Measurements from ENCODE around the gene SBNO1.
"Not testable (repeated sequence)": the region's sequence is repeated elsewhere in the genome, so short reads cannot be mapped to it uniquely, and the experiment has no call there.

Gene SBNO1

DNA sequence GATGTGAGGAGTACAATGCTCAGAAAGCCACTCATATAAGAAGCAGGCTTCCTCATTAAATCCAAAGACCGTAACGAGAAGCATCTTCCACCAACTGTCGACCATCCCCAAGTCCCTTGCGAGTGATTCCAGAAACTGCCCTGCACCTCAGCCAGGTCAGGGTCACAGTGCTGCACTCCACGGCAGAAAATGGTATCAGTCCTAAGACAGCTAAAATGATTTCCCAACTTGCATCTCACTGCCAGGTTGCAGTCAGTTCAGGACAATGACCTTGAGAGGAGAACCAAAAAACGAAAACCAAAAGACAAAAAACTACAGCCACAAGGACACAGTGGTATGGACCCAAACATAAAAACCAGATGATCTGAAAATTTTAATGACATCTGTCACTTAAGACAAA lies 20.6 kb downstream of the SBNO1 start:
- no peak overlapping the region for H3K4me3 Mint-ChIP-seq
- H3K36me3 Mint-ChIP-seq (ENCODE audit: low read depth), result peaks cover 33% of the 10 kb centered on the region
- no peaks in the 10 kb centered on the region for H3K4me1 Mint-ChIP-seq (ENCODE audit: low read depth)
- no peaks in the 10 kb centered on the region for H3K9me3 Mint-ChIP-seq
- H3K27me3 Mint-ChIP-seq (ENCODE audit: low read depth), result no peaks in the 10 kb centered on the region
- no peak overlapping the region for H3K27ac Mint-ChIP-seq

DNA sequence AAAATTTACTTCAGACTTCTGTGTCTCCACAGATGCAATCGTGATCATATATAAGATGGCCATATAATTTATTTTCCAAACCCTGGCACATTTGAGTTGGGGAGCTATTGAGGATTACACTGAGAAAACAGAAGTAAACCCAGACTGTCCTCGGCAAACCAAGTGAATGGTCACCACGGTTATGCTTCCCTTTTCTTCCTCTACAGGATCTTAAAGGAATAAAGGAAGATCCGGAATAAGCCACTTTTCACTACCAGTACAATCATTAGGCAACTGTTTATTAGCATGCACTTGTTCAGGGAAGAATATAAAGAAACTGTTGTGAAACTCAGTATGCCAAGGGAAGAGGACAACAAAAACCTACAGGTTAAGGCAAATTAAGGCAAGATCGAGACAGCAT lies 27.6 kb downstream of the SBNO1 start:
- H3K4me3 Mint-ChIP-seq, result no peak overlapping the region
- peaks cover 30% of the 10 kb centered on the region for H3K36me3 Mint-ChIP-seq (ENCODE audit: low read depth)
- H3K4me1 Mint-ChIP-seq (ENCODE audit: low read depth), result peaks cover 7% of the 10 kb centered on the region
- H3K9me3 Mint-ChIP-seq, result no peaks in the 10 kb centered on the region
- H3K27ac Mint-ChIP-seq, result no peak overlapping the region
- no peaks in the 10 kb centered on the region for H3K27me3 Mint-ChIP-seq (ENCODE audit: low read depth)

DNA sequence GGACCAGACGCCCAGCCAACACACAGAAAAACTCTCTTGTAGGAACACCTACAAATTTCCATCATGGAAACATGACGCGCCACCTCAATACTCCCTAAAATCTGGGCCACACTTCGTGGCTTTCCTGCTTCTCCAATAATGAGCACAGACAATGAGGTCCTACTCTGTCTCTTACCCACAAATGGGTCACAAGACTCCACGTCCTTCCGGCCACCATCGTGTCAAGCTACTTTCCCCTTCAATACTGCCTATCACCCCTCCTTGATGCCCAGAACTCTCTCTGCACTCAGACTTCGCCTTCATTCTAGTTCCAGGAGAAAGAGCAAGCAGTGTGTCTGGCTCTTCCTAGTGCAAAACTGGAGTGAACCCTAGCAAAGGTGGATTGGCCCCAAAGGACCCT lies 28.1 kb downstream of the SBNO1 start:
- no peak overlapping the region for H3K4me3 Mint-ChIP-seq
- H3K27ac Mint-ChIP-seq, result no peak overlapping the region
- peaks cover 7% of the 10 kb centered on the region for H3K4me1 Mint-ChIP-seq (ENCODE audit: low read depth)
- no peaks in the 10 kb centered on the region for H3K27me3 Mint-ChIP-seq (ENCODE audit: low read depth)
- H3K9me3 Mint-ChIP-seq, result no peaks in the 10 kb centered on the region
- peaks cover 34% of the 10 kb centered on the region for H3K36me3 Mint-ChIP-seq (ENCODE audit: low read depth)

DNA sequence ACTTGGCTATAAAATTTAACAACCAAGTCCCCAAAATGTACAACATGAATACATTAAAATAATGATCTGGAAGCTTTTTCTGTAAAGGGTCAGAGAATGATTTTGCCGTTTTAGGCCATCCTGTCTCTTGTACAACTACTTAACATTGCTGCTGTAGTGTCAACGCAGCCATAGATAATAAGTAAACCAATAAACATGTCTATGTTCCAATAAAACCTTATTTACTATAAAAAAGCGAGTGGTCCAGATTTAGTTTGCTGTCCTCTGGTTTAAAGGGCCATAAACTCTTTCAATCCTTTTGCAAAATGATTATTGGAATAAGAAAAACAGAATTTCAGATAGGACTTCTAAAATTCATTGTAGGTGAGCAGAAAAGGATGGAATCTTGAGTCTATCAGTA lies 29.2 kb downstream of the SBNO1 start:
- no peak overlapping the region for H3K27ac Mint-ChIP-seq
- no peaks in the 10 kb centered on the region for H3K27me3 Mint-ChIP-seq (ENCODE audit: low read depth)
- no peak overlapping the region for H3K4me3 Mint-ChIP-seq
- H3K9me3 Mint-ChIP-seq, result no peaks in the 10 kb centered on the region
- H3K36me3 Mint-ChIP-seq (ENCODE audit: low read depth), result peaks cover 34% of the 10 kb centered on the region
- H3K4me1 Mint-ChIP-seq (ENCODE audit: low read depth), result peaks cover 7% of the 10 kb centered on the region

DNA sequence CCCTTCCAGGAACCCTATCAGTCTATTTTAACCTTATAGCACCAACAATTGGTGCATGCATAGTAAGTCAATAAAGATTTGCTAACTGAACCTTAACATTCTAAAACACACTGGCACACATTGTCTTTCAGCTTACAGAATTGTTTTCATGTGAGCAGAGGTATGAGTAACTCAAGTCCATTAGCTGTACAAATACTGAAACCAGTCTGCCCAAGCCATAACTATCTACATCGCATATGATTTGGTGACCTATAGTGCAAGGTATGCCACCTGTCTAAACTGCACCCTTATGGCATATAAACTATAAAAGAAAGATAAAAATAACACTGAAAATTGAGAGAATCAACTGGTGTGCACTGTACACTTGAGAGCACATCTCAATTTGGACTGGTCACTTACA lies 34.8 kb downstream of the SBNO1 start:
- peaks cover 29% of the 10 kb centered on the region for H3K36me3 Mint-ChIP-seq (ENCODE audit: low read depth)
- no peaks in the 10 kb centered on the region for H3K4me1 Mint-ChIP-seq (ENCODE audit: low read depth)
- no peaks in the 10 kb centered on the region for H3K9me3 Mint-ChIP-seq
- no peaks in the 10 kb centered on the region for H3K27me3 Mint-ChIP-seq (ENCODE audit: low read depth)
- H3K27ac Mint-ChIP-seq, result no peak overlapping the region
- H3K4me3 Mint-ChIP-seq, result no peak overlapping the region

DNA sequence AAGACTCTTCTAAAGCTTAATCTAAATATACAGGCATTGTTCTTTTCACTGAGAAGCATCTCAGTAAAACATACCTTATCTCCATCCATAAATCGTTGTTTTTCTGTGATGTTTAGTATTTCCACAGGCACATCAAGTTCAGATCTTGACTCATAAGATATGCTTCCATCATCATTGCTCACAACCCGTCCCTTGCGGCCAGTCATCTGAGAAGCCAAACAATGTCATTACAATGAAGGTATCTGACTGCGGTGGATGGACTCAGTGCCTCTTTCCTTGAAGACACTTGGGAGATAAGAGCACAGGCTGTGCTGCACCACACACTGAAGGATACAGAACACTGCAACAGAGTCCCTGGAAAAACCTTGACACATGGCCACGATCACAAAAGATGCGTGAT lies 44.8 kb downstream of the SBNO1 start:
- no peak overlapping the region for H3K4me3 Mint-ChIP-seq
- H3K27ac Mint-ChIP-seq, result no peak overlapping the region
- no peaks in the 10 kb centered on the region for H3K9me3 Mint-ChIP-seq
- no peaks in the 10 kb centered on the region for H3K27me3 Mint-ChIP-seq (ENCODE audit: low read depth)
- H3K36me3 Mint-ChIP-seq (ENCODE audit: low read depth), result peaks cover 42% of the 10 kb centered on the region
- H3K4me1 Mint-ChIP-seq (ENCODE audit: low read depth), result no peaks in the 10 kb centered on the region

DNA sequence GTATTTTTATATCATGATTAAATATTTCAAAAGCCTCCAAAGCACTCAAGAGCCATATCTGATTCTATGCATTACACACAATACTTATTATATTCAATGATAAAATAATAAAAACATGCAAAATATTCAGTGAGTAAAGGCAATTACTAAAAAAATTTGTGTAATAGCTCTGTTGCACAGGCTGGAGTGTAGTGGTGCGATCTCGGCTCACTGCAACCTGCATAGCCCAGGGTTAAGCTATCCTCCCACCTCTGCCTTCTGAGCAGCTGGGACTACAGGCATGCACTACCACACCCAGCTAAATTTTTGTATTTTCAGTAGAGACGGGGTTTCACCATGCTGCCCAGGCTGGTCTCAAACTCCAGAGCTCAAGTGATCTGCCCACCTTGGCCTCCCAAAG lies 45.4 kb downstream of the SBNO1 start:
- Mint-ChIP-seq H3K4me3 (no peak overlapping the region), H3K36me3 (ENCODE audit: low read depth) (peaks cover 43% of the 10 kb centered on the region)

DNA sequence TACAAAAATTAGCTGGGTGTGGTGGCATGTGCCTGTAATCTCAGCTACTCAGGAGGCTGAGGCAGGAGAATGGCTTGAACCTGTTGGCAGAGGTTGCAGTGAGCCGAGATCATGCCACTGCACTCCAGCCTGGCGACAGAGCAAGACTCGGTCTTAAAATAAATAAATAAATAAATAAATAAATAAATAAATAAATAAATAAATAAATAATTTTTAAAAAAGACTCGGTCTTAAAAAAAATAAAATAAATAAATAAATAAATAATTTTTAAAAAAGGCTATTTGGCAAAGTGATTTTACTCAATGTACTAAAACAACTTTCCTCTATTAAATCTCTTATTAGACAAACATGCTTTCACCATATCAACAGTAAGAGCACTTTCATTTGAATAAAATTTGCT lies 51.6 kb downstream of the SBNO1 start:
- H3K27ac Mint-ChIP-seq; H3K4me1 Mint-ChIP-seq (ENCODE audit: low read depth); H3K4me3 Mint-ChIP-seq; H3K27me3 Mint-ChIP-seq (ENCODE audit: low read depth); H3K9me3 Mint-ChIP-seq: not testable (repeated sequence)
- H3K36me3 Mint-ChIP-seq (ENCODE audit: low read depth), result peaks cover 38% of the 10 kb centered on the region

More for the DNA sequence above, 45.4 kb downstream of the SBNO1 start:
- no peak overlapping the region for H3K27ac Mint-ChIP-seq
- H3K9me3 Mint-ChIP-seq, result no peaks in the 10 kb centered on the region
- H3K27me3 Mint-ChIP-seq (ENCODE audit: low read depth), result no peaks in the 10 kb centered on the region
- no peaks in the 10 kb centered on the region for H3K4me1 Mint-ChIP-seq (ENCODE audit: low read depth)

DNA sequence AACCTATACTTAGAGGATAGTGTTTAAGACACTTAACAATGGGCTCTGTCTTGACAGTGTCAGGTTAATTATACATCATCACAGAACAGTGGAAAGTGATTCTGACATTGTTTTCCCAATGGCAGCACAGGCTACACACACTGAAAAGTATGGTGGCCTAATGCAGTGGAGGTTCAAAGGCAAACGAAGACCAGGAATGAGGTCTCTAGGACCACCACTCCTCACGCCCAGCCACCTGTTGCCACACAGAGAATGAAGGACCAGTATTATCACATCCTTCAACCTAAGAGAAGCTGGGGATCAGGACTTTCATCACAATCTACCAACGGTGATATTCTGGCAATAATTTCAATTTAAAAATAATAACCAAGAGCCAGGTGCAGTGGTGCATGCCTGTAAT lies 58.4 kb downstream of the SBNO1 start:
- Mint-ChIP-seq H3K9me3 (no peaks in the 10 kb centered on the region), H3K4me3 (no peak overlapping the region), H3K36me3 (ENCODE audit: low read depth) (peaks cover 37% of the 10 kb centered on the region), H3K27me3 (ENCODE audit: low read depth) (no peaks in the 10 kb centered on the region), H3K4me1 (ENCODE audit: low read depth) (no peaks in the 10 kb centered on the region), H3K27ac (no peak overlapping the region)

DNA sequence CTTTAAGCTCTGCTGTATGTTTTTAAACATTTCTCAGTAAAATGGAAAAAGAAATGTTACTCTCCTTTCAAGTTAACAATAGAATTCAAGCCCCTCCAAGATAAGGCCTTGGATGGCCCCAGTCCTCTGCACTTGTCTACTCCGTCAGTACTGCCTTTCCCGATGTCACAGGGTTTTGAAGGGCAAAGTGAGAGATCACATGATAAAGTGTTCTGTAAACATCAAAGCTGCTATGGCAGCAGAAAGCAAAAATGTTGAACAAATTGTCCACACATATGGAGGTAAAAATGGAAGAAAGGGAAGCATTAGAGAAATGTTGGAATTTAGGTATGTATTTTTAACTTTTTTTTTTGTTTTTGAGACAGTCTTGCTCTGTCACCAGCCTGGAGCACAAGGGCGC lies 59.5 kb downstream of the SBNO1 start:
- Mint-ChIP-seq H3K36me3 (ENCODE audit: low read depth) (peaks cover 34% of the 10 kb centered on the region), H3K27ac (no peak overlapping the region), H3K4me1 (ENCODE audit: low read depth) (no peaks in the 10 kb centered on the region), H3K27me3 (ENCODE audit: low read depth) (no peaks in the 10 kb centered on the region), H3K9me3 (no peaks in the 10 kb centered on the region), H3K4me3 (no peak overlapping the region)

DNA sequence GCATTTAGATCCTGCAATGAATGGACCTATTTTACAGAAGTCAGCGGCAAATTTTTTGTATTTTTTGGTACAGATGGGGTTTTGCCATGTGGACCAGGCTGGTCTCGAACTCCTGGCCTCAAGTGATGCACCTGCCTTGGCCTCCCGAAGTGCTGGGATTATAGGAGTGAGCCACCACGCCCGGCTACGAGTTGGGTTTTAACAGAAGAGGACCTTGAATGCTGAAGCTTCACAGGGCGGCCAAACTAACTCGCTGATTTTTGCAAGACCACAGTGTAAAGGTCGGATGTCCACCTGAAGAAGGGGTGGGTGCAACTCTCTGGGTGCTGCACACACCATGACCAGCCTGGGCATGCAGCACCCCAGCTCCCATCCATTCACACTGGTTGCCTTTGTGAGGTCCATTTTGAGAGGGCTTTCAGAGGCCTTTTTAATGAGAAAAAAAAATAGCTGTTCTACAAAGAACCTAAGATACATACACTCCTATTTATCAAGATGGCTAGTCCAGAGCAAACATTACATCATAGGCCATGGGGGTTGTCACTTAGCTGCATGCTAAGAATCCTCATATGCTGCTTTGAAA lies 71.4 kb downstream of the SBNO1 start:
- H3K27me3 Mint-ChIP-seq (ENCODE audit: low read depth), result no peaks in the 10 kb centered on the region
- H3K36me3 Mint-ChIP-seq (ENCODE audit: low read depth), result peaks cover 32% of the 10 kb centered on the region
- H3K27ac Mint-ChIP-seq, result no peak overlapping the region
- no peaks in the 10 kb centered on the region for H3K9me3 Mint-ChIP-seq
- no peak overlapping the region for H3K4me3 Mint-ChIP-seq
- no peaks in the 10 kb centered on the region for H3K4me1 Mint-ChIP-seq (ENCODE audit: low read depth)

DNA sequence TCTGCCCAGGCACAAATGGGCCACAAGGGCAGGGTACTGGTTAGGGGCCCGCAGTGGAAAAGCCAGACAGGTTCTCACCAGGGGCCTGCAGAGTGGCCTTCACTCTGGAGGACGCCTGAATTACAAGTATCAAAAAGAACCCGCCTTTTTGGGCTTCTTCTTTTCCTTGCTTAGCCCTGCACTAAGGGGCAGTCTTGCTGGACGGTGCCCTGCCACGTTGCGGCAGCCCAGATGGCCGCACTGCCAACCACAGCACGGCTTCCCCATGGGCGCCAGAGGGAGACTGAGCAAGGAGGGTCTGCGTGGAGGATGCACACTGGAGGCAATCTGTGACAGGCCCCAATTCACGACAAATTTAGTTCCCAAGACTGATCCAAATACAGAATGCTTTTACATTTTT lies 74.7 kb downstream of the SBNO1 start:
- Mint-ChIP-seq H3K27me3 (ENCODE audit: low read depth) (no peaks in the 10 kb centered on the region), H3K4me3 (no peak overlapping the region), H3K36me3 (ENCODE audit: low read depth) (peaks cover 15% of the 10 kb centered on the region), H3K9me3 (no peaks in the 10 kb centered on the region), H3K4me1 (ENCODE audit: low read depth) (no peaks in the 10 kb centered on the region), H3K27ac (no peak overlapping the region)

DNA sequence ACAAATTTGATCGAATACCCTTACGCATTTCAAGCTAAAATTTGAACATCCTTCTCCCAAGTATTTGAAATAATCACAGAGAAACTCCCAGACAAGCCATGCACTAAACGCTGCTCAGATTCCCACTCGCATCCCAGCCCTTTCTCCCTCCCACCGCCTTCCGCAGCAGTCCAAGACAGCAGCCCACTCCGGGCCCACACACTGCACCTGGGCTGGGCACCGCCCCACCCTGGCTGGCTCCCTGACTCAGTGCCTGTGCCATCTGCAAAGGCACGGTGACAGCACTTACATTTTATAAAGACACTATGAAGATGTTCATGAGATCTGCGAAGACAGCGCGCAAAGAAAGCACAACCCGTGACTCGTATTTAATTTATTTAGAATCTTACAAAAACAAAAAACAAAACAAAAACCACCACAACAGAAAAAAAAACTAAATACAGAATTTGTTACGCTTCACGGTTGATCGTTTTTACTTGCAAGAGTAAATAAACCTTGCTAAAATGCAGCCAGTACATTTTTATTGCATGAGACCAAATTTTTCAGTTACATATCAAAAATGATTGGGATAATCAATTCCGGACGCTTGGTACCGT lies 75.8 kb downstream of the SBNO1 start:
- no peak overlapping the region for H3K4me3 Mint-ChIP-seq
- no peaks in the 10 kb centered on the region for H3K9me3 Mint-ChIP-seq
- H3K4me1 Mint-ChIP-seq (ENCODE audit: low read depth), result no peaks in the 10 kb centered on the region
- H3K27me3 Mint-ChIP-seq (ENCODE audit: low read depth), result no peaks in the 10 kb centered on the region
- H3K36me3 Mint-ChIP-seq (ENCODE audit: low read depth), result peaks cover 9% of the 10 kb centered on the region
- no peak overlapping the region for H3K27ac Mint-ChIP-seq

DNA sequence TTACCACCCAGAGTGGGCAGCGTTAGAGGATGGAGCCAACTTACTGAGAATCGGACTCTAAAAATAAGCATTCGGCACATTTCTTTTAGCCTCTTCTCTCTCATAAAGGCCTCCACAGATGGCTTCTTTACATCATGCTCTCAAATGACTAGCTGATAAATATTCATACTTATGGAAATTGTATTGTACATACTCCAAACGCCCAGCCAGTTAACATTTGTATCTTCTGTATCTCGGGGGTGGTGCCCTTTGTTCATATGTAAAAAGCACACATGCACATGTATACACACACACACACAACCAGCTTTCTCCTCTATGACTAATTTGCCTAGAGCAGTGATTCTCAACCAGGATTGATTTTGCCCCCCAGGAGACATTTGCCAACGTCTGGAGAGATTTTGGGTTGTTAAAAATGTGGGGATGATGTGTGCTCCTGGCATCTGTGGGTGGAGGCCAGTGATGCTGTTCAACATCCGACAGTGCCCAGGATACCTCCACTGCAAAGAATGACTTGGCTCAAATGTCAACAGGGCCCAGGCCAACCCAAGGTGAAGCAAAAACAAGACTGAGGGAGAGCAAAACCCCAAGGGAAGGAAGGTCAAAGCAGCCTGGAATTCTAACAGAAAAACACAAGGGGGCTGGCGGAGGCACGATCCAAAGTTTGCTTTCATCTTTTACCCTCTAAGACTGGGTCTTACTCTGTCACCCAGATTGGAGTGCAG lies 77.8 kb downstream of the SBNO1 start:
- no peak overlapping the region for H3K27ac Mint-ChIP-seq
- H3K4me3 Mint-ChIP-seq, result no peak overlapping the region
- H3K9me3 Mint-ChIP-seq, result no peaks in the 10 kb centered on the region
- peaks cover 4% of the 10 kb centered on the region for H3K36me3 Mint-ChIP-seq (ENCODE audit: low read depth)
- H3K4me1 Mint-ChIP-seq (ENCODE audit: low read depth), result no peaks in the 10 kb centered on the region
- no peaks in the 10 kb centered on the region for H3K27me3 Mint-ChIP-seq (ENCODE audit: low read depth)

DNA sequence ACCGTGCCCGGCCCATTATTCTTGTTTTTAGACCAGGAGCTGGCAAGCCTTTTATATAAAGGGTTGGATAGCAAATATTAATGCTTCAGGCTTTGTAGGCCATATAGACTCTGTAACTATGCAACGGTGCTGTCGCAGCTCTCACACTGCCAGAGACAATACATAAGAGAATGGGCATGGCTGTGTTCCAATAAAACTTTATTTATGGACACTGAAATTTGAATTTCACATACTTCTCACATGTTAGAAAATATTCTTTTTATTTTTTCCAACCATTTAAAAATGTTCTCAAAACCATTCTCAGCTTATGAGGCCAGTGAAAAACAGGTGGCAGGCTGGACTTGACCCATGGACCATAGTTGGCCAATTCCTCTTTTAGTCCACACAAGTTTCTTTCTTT lies 80.0 kb downstream of the SBNO1 start:
- Mint-ChIP-seq H3K9me3 (no peaks in the 10 kb centered on the region), H3K27me3 (ENCODE audit: low read depth) (no peaks in the 10 kb centered on the region), H3K27ac (no peak overlapping the region), H3K4me1 (ENCODE audit: low read depth) (no peaks in the 10 kb centered on the region), H3K36me3 (ENCODE audit: low read depth) (no peaks in the 10 kb centered on the region), H3K4me3 (no peak overlapping the region)

Data from T-helper 1 cell treated with Interleukin-12 subunit alpha and Interleukin-12 subunit beta and Interleukin-4 antibody, amounts not matched to agents 30 μg/mL and 1 μg/mL, for 36 hours (primary cell).